ENCODE data around the gene RAPGEFL1.

DNA sequence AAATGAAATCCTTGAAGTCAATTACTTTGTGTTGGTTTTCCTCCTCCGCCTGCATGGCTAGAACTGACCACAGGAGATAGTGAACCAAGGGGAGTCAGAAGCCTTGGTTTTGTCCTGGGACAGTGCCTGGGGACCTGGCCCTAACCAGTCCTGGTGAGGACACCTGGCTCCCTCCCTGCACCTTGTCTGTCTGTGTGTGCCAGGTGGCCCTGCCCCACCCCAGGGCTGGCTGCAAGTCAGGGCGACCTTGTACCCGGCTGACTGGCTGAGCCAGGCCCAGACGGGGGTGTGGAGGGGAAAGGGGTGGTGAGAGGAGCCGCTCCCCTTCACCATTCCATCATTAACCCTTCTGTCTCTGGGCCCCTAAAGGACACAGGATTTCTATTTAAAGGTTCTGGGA, 3.4 kb downstream of the RAPGEFL1 start:
- TF ChIP-seq, protein P1, sequence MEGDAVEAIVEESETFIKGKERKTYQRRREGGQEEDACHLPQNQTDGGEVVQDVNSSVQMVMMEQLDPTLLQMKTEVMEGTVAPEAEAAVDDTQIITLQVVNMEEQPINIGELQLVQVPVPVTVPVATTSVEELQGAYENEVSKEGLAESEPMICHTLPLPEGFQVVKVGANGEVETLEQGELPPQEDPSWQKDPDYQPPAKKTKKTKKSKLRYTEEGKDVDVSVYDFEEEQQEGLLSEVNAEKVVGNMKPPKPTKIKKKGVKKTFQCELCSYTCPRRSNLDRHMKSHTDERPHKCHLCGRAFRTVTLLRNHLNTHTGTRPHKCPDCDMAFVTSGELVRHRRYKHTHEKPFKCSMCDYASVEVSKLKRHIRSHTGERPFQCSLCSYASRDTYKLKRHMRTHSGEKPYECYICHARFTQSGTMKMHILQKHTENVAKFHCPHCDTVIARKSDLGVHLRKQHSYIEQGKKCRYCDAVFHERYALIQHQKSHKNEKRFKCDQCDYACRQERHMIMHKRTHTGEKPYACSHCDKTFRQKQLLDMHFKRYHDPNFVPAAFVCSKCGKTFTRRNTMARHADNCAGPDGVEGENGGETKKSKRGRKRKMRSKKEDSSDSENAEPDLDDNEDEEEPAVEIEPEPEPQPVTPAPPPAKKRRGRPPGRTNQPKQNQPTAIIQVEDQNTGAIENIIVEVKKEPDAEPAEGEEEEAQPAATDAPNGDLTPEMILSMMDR (conservative IDR thresholded peaks at IDR 0.05): no peak
- no peak for TF ChIP-seq EZH2 (IDR thresholded peaks at IDR 0.05; ENCODE audit: low read depth)
